Daoy (cell line): ENCODE data around the gene SLC10A7. TPM values are rescaled to one million over a fixed set of nuclear protein-coding genes. Genes with fewer than 3 reads are reported as not detected.

Experiments used
- DNase-seq: peaks from one replicate; pipeline ENCODE4 v3.0.0-alpha.2; 2015; ENCODE audit warnings: low read depth
- total RNA-seq: library from RNA; depleted of rRNA; stranded (reverse); fragments of >200 nt; shearing (Covaris generic); gene quantifications from 2 replicates; pipeline ENCODE4 v1.2.3, GENCODE V29; 2014; rRNA removed

Gene SLC10A7
- 5.6 and 5.7 TPM in 2 replicates for total RNA-seq

- DNase-seq = peak; percentile 66
These were observed at the start of gene SLC10A7 for GRCh38 chr4:146521541-146522097. Gene SLC10A7 (minus strand): TSS chr4:146521940. CDS start chr4:146521717, 223 bp downstream.

- DNase-seq = no peak
These were observed 45.7 kb upstream of the SLC10A7 start for GRCh38 chr4:146567396-146567795.

- DNase-seq = no peak
These were observed 42.8 kb upstream of the SLC10A7 start for GRCh38 chr4:146564492-146564891.

GRCh38 chr4:146550161-146550560 is 28.4 kb upstream of the SLC10A7 start:
- DNase-seq = no peak

- no peak for DNase-seq
These were observed 26.7 kb upstream of the SLC10A7 start for GRCh38 chr4:146548443-146548842.

GRCh38 chr4:146545102-146545501 is 23.4 kb upstream of the SLC10A7 start:
- no peak for DNase-seq

- DNase-seq = no peak
These were observed 12.4 kb upstream of the SLC10A7 start for GRCh38 chr4:146534178-146534577.

- no peak for DNase-seq
These were observed 4.0 kb upstream of the SLC10A7 start for GRCh38 chr4:146525754-146526153.

GRCh38 chr4:146524663-146525062 is 2.9 kb upstream of the SLC10A7 start:
- DNase-seq = no peak

- no peak for DNase-seq
These were observed 1.1 kb upstream of the SLC10A7 start for GRCh38 chr4:146522869-146523205.

GRCh38 chr4:146522098-146522868 is 543 bp upstream of the SLC10A7 start:
- peak; percentile 79 for DNase-seq

- peak; percentile 30 for DNase-seq
These were observed 722 bp downstream of the SLC10A7 start for GRCh38 chr4:146520896-146521540.

GRCh38 chr4:146514651-146515357 is 6.9 kb downstream of the SLC10A7 start:
- DNase-seq = no peak

- no peak for DNase-seq
These were observed 8.2 kb downstream of the SLC10A7 start for GRCh38 chr4:146513548-146513947.

GRCh38 chr4:146511381-146511780 is 10.4 kb downstream of the SLC10A7 start:
- DNase-seq = no peak

GRCh38 chr4:146510942-146511341 is 10.8 kb downstream of the SLC10A7 start:
- no peak for DNase-seq

GRCh38 chr4:146508229-146508939 is 13.4 kb downstream of the SLC10A7 start:
- no peak for DNase-seq

- DNase-seq = no peak
These were observed 14.1 kb downstream of the SLC10A7 start for GRCh38 chr4:146507632-146508031.

GRCh38 chr4:146506272-146506671 is 15.5 kb downstream of the SLC10A7 start:
- DNase-seq = no peak

GRCh38 chr4:146500216-146500615 is 21.5 kb downstream of the SLC10A7 start:
- DNase-seq = no peak

- DNase-seq = no peak
These were observed 23.4 kb downstream of the SLC10A7 start for GRCh38 chr4:146498291-146498690.

GRCh38 chr4:146495269-146495668 is 26.5 kb downstream of the SLC10A7 start:
- no peak for DNase-seq
